ENCODE measurements around the gene ACACA.
"Not testable (repeated sequence)": the region's sequence is repeated elsewhere in the genome, so short reads cannot be mapped to it uniquely, and the experiment has no call there.

The ACACA gene

DNA sequence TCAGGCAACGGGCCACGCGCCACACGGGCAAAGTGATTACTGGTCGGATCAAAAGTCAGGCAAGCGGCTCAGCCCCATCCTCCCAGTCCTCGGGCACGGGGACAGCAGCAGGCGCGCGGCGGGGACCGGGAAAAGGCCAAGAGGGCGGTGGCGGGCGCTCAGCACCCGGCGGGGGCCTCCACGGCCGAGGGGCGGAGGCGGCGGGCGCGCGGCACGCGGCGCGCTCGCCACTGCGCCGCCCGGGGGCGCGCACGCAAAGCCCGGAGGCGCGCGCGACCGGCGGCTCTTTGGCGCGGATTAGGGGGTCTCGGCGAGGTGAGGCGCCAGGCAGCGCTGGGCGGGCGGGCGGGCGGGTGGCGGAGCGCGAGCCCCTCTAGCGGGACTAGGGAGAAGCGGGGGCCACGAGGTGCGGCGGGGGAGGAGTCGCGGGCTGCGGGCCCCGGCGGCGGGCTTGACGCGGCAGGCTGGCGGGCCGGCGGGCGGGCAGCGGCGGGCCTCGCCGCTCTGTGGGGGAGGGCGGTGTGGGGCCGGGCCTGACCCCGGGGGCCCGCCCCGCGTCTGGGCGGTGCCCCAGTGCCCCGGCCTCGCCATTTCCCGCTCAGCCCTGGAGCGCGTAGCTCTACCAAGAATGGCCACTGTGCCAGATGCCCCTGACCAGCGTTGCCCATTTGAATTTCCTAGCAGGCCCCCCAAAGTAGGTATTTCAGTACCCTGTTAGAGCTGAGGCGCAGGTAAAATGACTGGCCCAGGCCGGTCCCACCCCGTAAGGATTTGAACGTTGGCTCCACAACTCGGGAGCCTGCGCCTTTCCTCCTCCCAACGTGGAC lies at the start of gene ACACA, which contains the start of gene TADA2A:
Gene ACACA, minus strand, starts transcription at position 202 of the 827 bp plus-strand sequence. CDS start 537 bp downstream, outside the sequence.
Gene TADA2A, plus strand, starts transcription at position 252 of the 827 bp plus-strand sequence. CDS start 4,480 bp downstream, outside the sequence.
- TF ChIP-seq, protein P1, sequence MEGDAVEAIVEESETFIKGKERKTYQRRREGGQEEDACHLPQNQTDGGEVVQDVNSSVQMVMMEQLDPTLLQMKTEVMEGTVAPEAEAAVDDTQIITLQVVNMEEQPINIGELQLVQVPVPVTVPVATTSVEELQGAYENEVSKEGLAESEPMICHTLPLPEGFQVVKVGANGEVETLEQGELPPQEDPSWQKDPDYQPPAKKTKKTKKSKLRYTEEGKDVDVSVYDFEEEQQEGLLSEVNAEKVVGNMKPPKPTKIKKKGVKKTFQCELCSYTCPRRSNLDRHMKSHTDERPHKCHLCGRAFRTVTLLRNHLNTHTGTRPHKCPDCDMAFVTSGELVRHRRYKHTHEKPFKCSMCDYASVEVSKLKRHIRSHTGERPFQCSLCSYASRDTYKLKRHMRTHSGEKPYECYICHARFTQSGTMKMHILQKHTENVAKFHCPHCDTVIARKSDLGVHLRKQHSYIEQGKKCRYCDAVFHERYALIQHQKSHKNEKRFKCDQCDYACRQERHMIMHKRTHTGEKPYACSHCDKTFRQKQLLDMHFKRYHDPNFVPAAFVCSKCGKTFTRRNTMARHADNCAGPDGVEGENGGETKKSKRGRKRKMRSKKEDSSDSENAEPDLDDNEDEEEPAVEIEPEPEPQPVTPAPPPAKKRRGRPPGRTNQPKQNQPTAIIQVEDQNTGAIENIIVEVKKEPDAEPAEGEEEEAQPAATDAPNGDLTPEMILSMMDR (IDR thresholded peaks at IDR 0.05; ENCODE audit: low read depth, low read length): no peak
- peak; percentile 76 for DNase-seq (ENCODE audit: low read depth, low spot score)
- H3K4me3 ChIP-seq (ENCODE audit: low read depth, low read length): peak within 1 kb of the TSS; percentile 76
- in situ Hi-C loops (cut with HindIII; ENCODE audit: low sequenced_read_pairs): no loop called here

DNA sequence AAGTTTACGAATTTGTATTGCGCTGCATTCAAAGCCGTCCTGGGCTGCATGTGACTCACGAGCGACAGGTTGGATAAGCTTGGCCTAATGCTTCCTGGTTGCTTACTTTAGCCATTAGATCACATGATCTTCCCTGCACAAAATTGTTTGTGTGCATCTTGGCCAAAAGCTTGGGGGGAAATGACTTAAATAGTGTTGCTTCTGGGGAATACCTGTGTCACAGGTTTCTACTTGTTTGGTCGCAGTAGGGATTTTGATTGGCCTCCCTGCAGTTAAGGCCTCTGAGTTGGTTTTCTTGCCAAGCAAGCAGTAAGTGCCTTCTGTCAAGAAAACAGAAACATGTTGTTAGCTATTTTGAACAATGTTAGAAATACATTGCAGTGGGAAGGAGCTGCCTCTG lies 43.5 kb upstream of the ACACA start:
- no peak overlapping the region for H3K4me3 ChIP-seq (ENCODE audit: low read depth, low read length)
- in situ Hi-C loops (cut with HindIII; ENCODE audit: low sequenced_read_pairs): no loop called here
- TF ChIP-seq, protein P1 (IDR thresholded peaks at IDR 0.05; ENCODE audit: low read depth, low read length): no peak
- DNase-seq (ENCODE audit: low read depth, low spot score): no peak

DNA sequence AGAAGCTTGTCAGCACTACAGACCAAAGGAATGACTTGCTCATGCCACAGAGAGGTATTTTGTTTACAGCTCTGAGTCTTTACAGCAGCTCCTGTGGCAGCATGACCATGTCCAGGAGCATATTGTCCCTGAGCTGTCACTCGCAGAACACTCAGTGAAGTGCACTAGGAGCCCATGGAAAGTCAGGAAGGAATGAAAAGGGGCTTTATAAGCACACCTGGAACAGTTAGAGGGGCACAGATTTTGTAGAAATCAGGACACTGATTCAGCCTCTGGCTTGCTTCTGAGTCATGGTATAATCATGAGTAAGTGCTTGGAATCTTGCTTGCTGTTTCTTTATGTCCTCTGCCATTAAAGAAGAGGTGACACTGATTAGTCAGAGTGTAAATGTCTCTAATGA lies 41.0 kb upstream of the ACACA start:
- H3K4me3 ChIP-seq (ENCODE audit: low read depth, low read length): no peak overlapping the region
- TF ChIP-seq, protein P1 (IDR thresholded peaks at IDR 0.05; ENCODE audit: low read depth, low read length): no peak
- DNase-seq (ENCODE audit: low read depth, low spot score): peak; percentile 54
- in situ Hi-C loops (cut with HindIII; ENCODE audit: low sequenced_read_pairs): no loop called here

DNA sequence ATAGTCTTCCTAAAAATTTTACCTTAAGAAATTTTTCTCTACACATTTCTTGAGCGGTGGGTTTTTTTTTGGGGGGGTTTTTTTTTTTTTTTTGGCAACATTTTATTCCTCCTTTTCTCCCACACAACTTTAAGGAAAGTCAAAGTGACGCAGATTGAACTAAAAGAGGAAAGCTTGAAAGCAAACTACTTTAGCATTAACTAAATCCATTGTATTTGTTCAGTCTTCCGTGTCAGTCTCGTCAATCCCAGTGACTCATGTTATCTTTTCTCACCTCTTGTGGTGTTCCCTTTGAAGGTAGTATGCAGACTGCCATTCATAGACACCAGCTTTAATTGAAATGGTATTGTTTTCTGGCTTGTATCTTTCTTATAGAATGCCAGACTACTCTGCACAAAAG lies 39.4 kb upstream of the ACACA start:
- H3K4me3 ChIP-seq (ENCODE audit: low read depth, low read length): no peak overlapping the region
- DNase-seq (ENCODE audit: low read depth, low spot score): peak; percentile 73
- TF ChIP-seq, protein P1 (IDR thresholded peaks at IDR 0.05; ENCODE audit: low read depth, low read length): no peak
- in situ Hi-C loops (cut with HindIII; ENCODE audit: low sequenced_read_pairs): no loop called here

DNA sequence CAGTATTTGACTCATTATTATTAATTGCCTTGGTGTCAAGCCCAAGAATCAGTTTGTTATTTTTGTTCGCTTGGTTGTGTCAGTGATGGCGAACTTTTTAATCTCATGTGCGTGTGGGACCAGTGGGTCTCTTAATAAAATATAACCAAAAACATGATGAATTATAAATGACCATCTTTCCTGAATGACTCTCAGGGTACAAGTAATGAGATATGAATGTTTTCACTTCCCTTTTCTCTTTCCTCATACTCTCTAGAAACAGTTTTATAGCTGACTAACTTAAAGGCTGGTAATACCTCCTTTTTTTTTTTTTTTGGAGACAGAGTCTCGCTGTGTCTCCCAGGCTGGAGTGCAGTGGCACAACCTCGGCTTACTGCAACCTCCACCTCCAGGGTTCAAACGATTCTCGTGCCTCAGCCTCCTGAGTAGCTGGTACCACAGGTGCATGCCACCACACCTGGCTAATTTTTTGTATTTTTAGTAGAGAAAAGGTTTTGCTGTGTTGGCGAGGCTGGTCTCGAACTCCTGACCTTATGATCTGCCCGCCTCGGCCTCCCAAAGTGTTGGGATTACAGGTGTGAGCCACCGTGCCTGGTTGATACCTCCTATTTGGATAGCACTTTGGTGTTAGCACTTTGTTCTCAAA lies 34.9 kb upstream of the ACACA start:
- DNase-seq (ENCODE audit: low read depth, low spot score); in situ Hi-C loops (cut with HindIII; ENCODE audit: low sequenced_read_pairs); H3K4me3 ChIP-seq (ENCODE audit: low read depth, low read length): not testable (repeated sequence)

DNA sequence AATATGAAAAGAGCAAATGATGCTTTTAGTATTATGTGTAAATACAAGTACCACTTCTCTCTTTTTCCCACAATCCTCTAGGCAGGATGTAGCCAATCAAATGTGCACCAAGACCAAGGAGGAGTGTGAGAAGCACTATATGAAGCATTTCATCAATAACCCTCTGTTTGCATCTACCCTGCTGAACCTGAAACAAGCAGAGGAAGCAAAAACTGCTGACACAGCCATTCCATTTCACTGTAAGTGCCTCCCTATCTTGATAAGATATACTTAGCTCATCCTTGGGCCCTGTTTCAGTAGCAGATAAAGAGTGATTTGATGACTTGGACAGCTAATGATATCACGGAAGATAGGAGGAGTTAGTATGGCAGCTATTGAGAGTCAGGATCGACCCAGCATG lies 33.8 kb upstream of the ACACA start:
- TF ChIP-seq, protein P1 (IDR thresholded peaks at IDR 0.05; ENCODE audit: low read depth, low read length): no peak
- no peak for DNase-seq (ENCODE audit: low read depth, low spot score)
- in situ Hi-C loops (cut with HindIII; ENCODE audit: low sequenced_read_pairs): no loop called here
- no peak overlapping the region for H3K4me3 ChIP-seq (ENCODE audit: low read depth, low read length)

DNA sequence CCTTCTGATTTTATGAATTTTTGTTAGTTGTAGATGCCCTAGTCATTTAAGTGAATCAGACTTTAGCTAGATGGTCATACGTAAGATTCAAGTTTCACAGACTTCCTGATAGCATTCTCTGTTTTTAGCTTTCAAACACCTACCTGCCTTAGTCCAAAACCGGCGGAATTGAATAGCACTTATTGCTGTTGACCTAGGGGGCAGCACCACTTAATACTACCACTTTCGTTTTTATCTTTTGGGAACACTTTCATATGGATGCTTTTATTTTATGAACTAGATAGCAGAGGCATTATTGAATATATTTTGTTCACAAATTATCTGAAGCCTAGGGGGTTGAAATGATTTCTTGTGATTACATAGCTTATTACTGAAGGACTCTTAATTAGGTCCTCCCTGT lies 31.5 kb upstream of the ACACA start:
- DNase-seq (ENCODE audit: low read depth, low spot score): no peak
- no peak overlapping the region for H3K4me3 ChIP-seq (ENCODE audit: low read depth, low read length)
- TF ChIP-seq, protein P1 (IDR thresholded peaks at IDR 0.05; ENCODE audit: low read depth, low read length): peak; percentile 24
- in situ Hi-C loops (cut with HindIII; ENCODE audit: low sequenced_read_pairs): no loop called here

Measured in astrocyte of the spinal cord (primary cell).